ENCODE results near the gene MTCH1. TPM values are rescaled to one million over a fixed set of nuclear protein-coding genes. Genes with fewer than 3 reads are reported as not detected.
A peak's percentile ranks its signal among the peaks of the same experiment; 100 is the strongest.
"Not testable (repeated sequence)": the region's sequence is repeated elsewhere in the genome, so short reads cannot be mapped to it uniquely, and the experiment has no call there.

Gene MTCH1
- total RNA-seq, 1 experiment from 2014 or later: 84.4 TPM

- Histone ChIP-seq H3K4me1 (ENCODE audit: low read length) (peaks cover 47% of the 10 kb centered on the region), H3K9ac (ENCODE audit: low read length) (peak overlapping the region; percentile 42), H3K79me2 (ENCODE audit: low read length) (0 out of 2 replicates have a peak, but pooled peaks cover 6% of the 10 kb centered on the region), H3K4me3 (ENCODE audit: low read length) (peak overlapping the region; percentile 74; the same call in 1 of the 2 replicates), H3K36me3 (ENCODE audit: insufficient read depth, low read length) (no peaks in the 10 kb centered on the region), H3K27me3 (ENCODE audit: low read length) (no peaks in the 10 kb centered on the region), H2AFZ (ENCODE audit: low read length) (peak overlapping the region; percentile 37; the same call in 1 of the 2 replicates), H3K9me3 (ENCODE audit: low read length) (no peaks in the 10 kb centered on the region), H3K4me2 (ENCODE audit: low read depth, low read length, poor library complexity, severe bottlenecking) (peak overlapping the region; percentile 83), H3K27ac (ENCODE audit: low read length) (peak overlapping the region; percentile 79), H3K9me2 (replicated peaks; ENCODE audit: insufficient read depth, low read length) (no peaks in the 10 kb centered on the region), H4K20me1 (ENCODE audit: insufficient read depth, low read depth, low read length) (no peaks in the 10 kb centered on the region)
- DNase-seq: peak; percentile 73
Measured at GRCh38 chr6:37004044-37004980, 18.3 kb upstream of the MTCH1 start.

- no peaks in the 10 kb centered on the region for H3K27me3 ChIP-seq (ENCODE audit: low read length)
- H4K20me1 ChIP-seq (ENCODE audit: insufficient read depth, low read depth, low read length): no peaks in the 10 kb centered on the region
- H3K27ac ChIP-seq (ENCODE audit: low read length): no peak overlapping the region
- no peak overlapping the region for H3K4me2 ChIP-seq (ENCODE audit: low read depth, low read length, poor library complexity, severe bottlenecking)
- no peak overlapping the region for H3K9ac ChIP-seq (ENCODE audit: low read length)
- no peak for DNase-seq
- H3K9me3 ChIP-seq (ENCODE audit: low read length): no peaks in the 10 kb centered on the region
- no peaks in the 10 kb centered on the region for H3K9me2 ChIP-seq (replicated peaks; ENCODE audit: insufficient read depth, low read length)
- no peak overlapping the region for H2AFZ ChIP-seq (ENCODE audit: low read length)
- no peaks in the 10 kb centered on the region for H3K79me2 ChIP-seq (ENCODE audit: low read length)
- H3K36me3 ChIP-seq (ENCODE audit: insufficient read depth, low read length): no peaks in the 10 kb centered on the region
- H3K4me3 ChIP-seq (ENCODE audit: low read length): no peak overlapping the region
- H3K4me1 ChIP-seq (ENCODE audit: low read length): peaks cover 17% of the 10 kb centered on the region
Measured at GRCh38 chr6:36999751-37000125, 13.7 kb upstream of the MTCH1 start.

GRCh38 chr6:36999061-36999750 lies 13.2 kb upstream of the MTCH1 start:
- no peaks in the 10 kb centered on the region for H3K9me3 ChIP-seq (ENCODE audit: low read length)
- no peaks in the 10 kb centered on the region for H4K20me1 ChIP-seq (ENCODE audit: insufficient read depth, low read depth, low read length)
- no peak overlapping the region for H3K4me3 ChIP-seq (ENCODE audit: low read length)
- DNase-seq: no peak
- no peaks in the 10 kb centered on the region for H3K79me2 ChIP-seq (ENCODE audit: low read length)
- H3K9me2 ChIP-seq (replicated peaks; ENCODE audit: insufficient read depth, low read length): no peaks in the 10 kb centered on the region
- no peak overlapping the region for H3K4me2 ChIP-seq (ENCODE audit: low read depth, low read length, poor library complexity, severe bottlenecking)
- no peaks in the 10 kb centered on the region for H3K36me3 ChIP-seq (ENCODE audit: insufficient read depth, low read length)
- H2AFZ ChIP-seq (ENCODE audit: low read length): no peak overlapping the region
- peaks cover 12% of the 10 kb centered on the region for H3K4me1 ChIP-seq (ENCODE audit: low read length)
- no peaks in the 10 kb centered on the region for H3K27me3 ChIP-seq (ENCODE audit: low read length)
- no peak overlapping the region for H3K27ac ChIP-seq (ENCODE audit: low read length)
- no peak overlapping the region for H3K9ac ChIP-seq (ENCODE audit: low read length)

- Histone ChIP-seq H3K79me2 (ENCODE audit: low read length) (no peaks in the 10 kb centered on the region), H3K36me3 (ENCODE audit: insufficient read depth, low read length) (no peaks in the 10 kb centered on the region), H3K27ac (ENCODE audit: low read length) (no peak overlapping the region), H4K20me1 (ENCODE audit: insufficient read depth, low read depth, low read length) (no peaks in the 10 kb centered on the region), H3K9ac (ENCODE audit: low read length) (no peak overlapping the region), H3K4me1 (ENCODE audit: low read length) (peaks cover 6% of the 10 kb centered on the region), H3K9me3 (ENCODE audit: low read length) (no peaks in the 10 kb centered on the region), H3K27me3 (ENCODE audit: low read length) (no peaks in the 10 kb centered on the region), H3K9me2 (replicated peaks; ENCODE audit: insufficient read depth, low read length) (no peaks in the 10 kb centered on the region), H3K4me3 (ENCODE audit: low read length) (no peak overlapping the region), H2AFZ (ENCODE audit: low read length) (no peak overlapping the region), H3K4me2 (ENCODE audit: low read depth, low read length, poor library complexity, severe bottlenecking) (no peak overlapping the region)
- no peak for DNase-seq
Measured at GRCh38 chr6:36998723-36999038, 12.7 kb upstream of the MTCH1 start.

GRCh38 chr6:36997811-36998722 lies 12.1 kb upstream of the MTCH1 start:
- H3K9ac ChIP-seq (ENCODE audit: low read length): no peak overlapping the region
- H3K4me1 ChIP-seq (ENCODE audit: low read length): peaks cover 5% of the 10 kb centered on the region; the same call in 1 of the 2 replicates
- no peak overlapping the region for H2AFZ ChIP-seq (ENCODE audit: low read length)
- no peaks in the 10 kb centered on the region for H3K9me2 ChIP-seq (replicated peaks; ENCODE audit: insufficient read depth, low read length)
- H3K9me3 ChIP-seq (ENCODE audit: low read length): no peaks in the 10 kb centered on the region
- no peak overlapping the region for H3K4me2 ChIP-seq (ENCODE audit: low read depth, low read length, poor library complexity, severe bottlenecking)
- H3K27me3 ChIP-seq (ENCODE audit: low read length): no peaks in the 10 kb centered on the region
- DNase-seq: no peak
- no peaks in the 10 kb centered on the region for H3K79me2 ChIP-seq (ENCODE audit: low read length)
- H4K20me1 ChIP-seq (ENCODE audit: insufficient read depth, low read depth, low read length): no peaks in the 10 kb centered on the region
- H3K27ac ChIP-seq (ENCODE audit: low read length): no peak overlapping the region
- H3K4me3 ChIP-seq (ENCODE audit: low read length): no peak overlapping the region
- no peaks in the 10 kb centered on the region for H3K36me3 ChIP-seq (ENCODE audit: insufficient read depth, low read length)

GRCh38 chr6:36990401-36990800 lies 4.4 kb upstream of the MTCH1 start:
- not testable (repeated sequence) for H3K9me2 ChIP-seq (replicated peaks; ENCODE audit: insufficient read depth, low read length); H3K9me3 ChIP-seq (ENCODE audit: low read length); H3K27me3 ChIP-seq (ENCODE audit: low read length); H4K20me1 ChIP-seq (ENCODE audit: insufficient read depth, low read depth, low read length); H3K4me2 ChIP-seq (ENCODE audit: low read depth, low read length, poor library complexity, severe bottlenecking); H3K9ac ChIP-seq (ENCODE audit: low read length); H2AFZ ChIP-seq (ENCODE audit: low read length); H3K79me2 ChIP-seq (ENCODE audit: low read length); H3K27ac ChIP-seq (ENCODE audit: low read length); H3K4me3 ChIP-seq (ENCODE audit: low read length); DNase-seq; H3K36me3 ChIP-seq (ENCODE audit: insufficient read depth, low read length)
- peaks cover 16% of the 10 kb centered on the region for H3K4me1 ChIP-seq (ENCODE audit: low read length)

- H3K9me3 ChIP-seq (ENCODE audit: low read length): no peaks in the 10 kb centered on the region
- no peak for DNase-seq
- no peaks in the 10 kb centered on the region for H3K27me3 ChIP-seq (ENCODE audit: low read length)
- peaks cover 21% of the 10 kb centered on the region for H3K4me1 ChIP-seq (ENCODE audit: low read length)
- H3K27ac ChIP-seq (ENCODE audit: low read length): no peak overlapping the region
- H2AFZ ChIP-seq (ENCODE audit: low read length): 0 out of 2 replicates have a peak overlapping the region, but pooled peaks have one; percentile 3
- H3K79me2 ChIP-seq (ENCODE audit: low read length): peaks cover 17% of the 10 kb centered on the region
- H3K4me2 ChIP-seq (ENCODE audit: low read depth, low read length, poor library complexity, severe bottlenecking): no peak overlapping the region
- no peak overlapping the region for H3K9ac ChIP-seq (ENCODE audit: low read length)
- H3K4me3 ChIP-seq (ENCODE audit: low read length): no peak overlapping the region
- no peaks in the 10 kb centered on the region for H3K9me2 ChIP-seq (replicated peaks; ENCODE audit: insufficient read depth, low read length)
- peaks cover 8% of the 10 kb centered on the region; the same call in 1 of the 2 replicates for H4K20me1 ChIP-seq (ENCODE audit: insufficient read depth, low read depth, low read length)
- H3K36me3 ChIP-seq (ENCODE audit: insufficient read depth, low read length): no peaks in the 10 kb centered on the region
Measured at GRCh38 chr6:36989264-36989663, 3.3 kb upstream of the MTCH1 start.

All from Karpas-422 (cell line).